RWPE2 (cell line): Measurements from ENCODE around the gene MAN2A2.

Source experiments
- ATAC-seq: fragments of 200-7000 bp; cut with Tn5 transposase; 3 replicates; pipeline ENCODE4 v1.9.1; 2021; ENCODE audit warnings: low read depth
- DNase-seq: peaks from one replicate; pipeline ENCODE4 v3.0.0-alpha.2; 2020; ENCODE audit warnings: low spot score
- H3K27ac ChIP-seq: fragments of 450-650 bp; 2 replicates; pipeline ENCODE4 v1.5.1; 2017; ENCODE audit warnings: mild to moderate bottlenecking; ENCODE audit not compliant: poor library complexity, severe bottlenecking
- H3K27me3 ChIP-seq: fragments of 250-450 bp; sonication (Bioruptor Pico); 2 replicates; pipeline ENCODE4 v1.5.1; 2021; ENCODE audit warnings: mild to moderate bottlenecking, moderate library complexity; ENCODE audit not compliant: insufficient read depth, poor library complexity, severe bottlenecking
- H3K36me3 ChIP-seq: fragments of 250-450 bp; sonication (Bioruptor Pico); 2 replicates; pipeline ENCODE4 v1.5.1; 2020; ENCODE audit warnings: low read depth, mild to moderate bottlenecking, moderate library complexity
- H3K4me1 ChIP-seq: fragments of 250-450 bp; sonication (Bioruptor Pico); 2 replicates; pipeline ENCODE4 v1.5.1; 2021; ENCODE audit warnings: mild to moderate bottlenecking, moderate library complexity; ENCODE audit not compliant: insufficient read depth, poor library complexity, severe bottlenecking
- H3K4me3 ChIP-seq: fragments of 250-450 bp; sonication (Bioruptor Pico); 2 replicates; pipeline ENCODE4 v1.5.1; 2021; ENCODE audit warnings: mild to moderate bottlenecking, moderate library complexity; ENCODE audit not compliant: severe bottlenecking
- H3K9me3 ChIP-seq: fragments of 250-450 bp; sonication (Bioruptor Pico); 2 replicates; pipeline ENCODE4 v1.5.1; 2021; ENCODE audit warnings: mild to moderate bottlenecking, moderate library complexity; ENCODE audit not compliant: severe bottlenecking
- CTCF ChIP-seq: fragments of 450-650 bp; IDR thresholded peaks from one replicate; pipeline ENCODE4 v1.5.1; 2017; ENCODE audit warnings: mild to moderate bottlenecking, moderate library complexity; ENCODE audit not compliant: poor library complexity, severe bottlenecking

Gene MAN2A2

GRCh38 chr15:90862964-90863778 lies 39.9 kb upstream of the MAN2A2 start:
- Histone ChIP-seq H3K27me3 (no peaks in the 10 kb centered on the region), H3K4me1 (peaks cover 32% of the 10 kb centered on the region), H3K9me3 (no peaks in the 10 kb centered on the region), H3K36me3 (no peaks in the 10 kb centered on the region), H3K27ac (peak overlapping the region; percentile 2), H3K4me3 (no peak overlapping the region)
- DNase-seq (no peak), ATAC-seq (peak; percentile 55)
- no peak for TF ChIP-seq CTCF

- Histone ChIP-seq H3K4me3 (no peak overlapping the region), H3K9me3 (no peaks in the 10 kb centered on the region), H3K36me3 (no peaks in the 10 kb centered on the region), H3K27ac (peak overlapping the region; percentile 2), H3K27me3 (no peaks in the 10 kb centered on the region), H3K4me1 (peaks cover 39% of the 10 kb centered on the region)
- DNase-seq (no peak), ATAC-seq (no peak)
- no peak for TF ChIP-seq CTCF
Measured at GRCh38 chr15:90863987-90864386, 39.1 kb upstream of the MAN2A2 start.

GRCh38 chr15:90864507-90864906 lies 38.6 kb upstream of the MAN2A2 start:
- Histone ChIP-seq H3K4me1 (peaks cover 41% of the 10 kb centered on the region), H3K27ac (no peak overlapping the region), H3K9me3 (no peaks in the 10 kb centered on the region), H3K4me3 (no peak overlapping the region), H3K27me3 (no peaks in the 10 kb centered on the region), H3K36me3 (no peaks in the 10 kb centered on the region)
- TF ChIP-seq CTCF = no peak
- ATAC-seq = no peak
- DNase-seq = no peak

- H3K4me1 ChIP-seq = peaks cover 41% of the 10 kb centered on the region
- no peak overlapping the region for H3K4me3 ChIP-seq
- DNase-seq (no peak), ATAC-seq (no peak)
- H3K27ac ChIP-seq = no peak overlapping the region
- no peak for TF ChIP-seq CTCF
- H3K27me3 ChIP-seq = no peaks in the 10 kb centered on the region
- no peaks in the 10 kb centered on the region for H3K36me3 ChIP-seq
- no peaks in the 10 kb centered on the region for H3K9me3 ChIP-seq
Measured at GRCh38 chr15:90865702-90866101, 37.4 kb upstream of the MAN2A2 start.

- no peak for ATAC-seq
- Histone ChIP-seq H3K36me3 (no peaks in the 10 kb centered on the region), H3K4me3 (no peak overlapping the region), H3K9me3 (no peaks in the 10 kb centered on the region), H3K27me3 (no peaks in the 10 kb centered on the region), H3K27ac (no peak overlapping the region), H3K4me1 (peaks cover 36% of the 10 kb centered on the region)
- no peak for DNase-seq
- no peak for TF ChIP-seq CTCF
Measured at GRCh38 chr15:90866161-90866715, 36.9 kb upstream of the MAN2A2 start.
